Left cardiac atrium (tissue), 4 donors: ENCODE data around the gene FAM20C. TPM values are rescaled to one million over a fixed set of nuclear protein-coding genes. Genes with fewer than 3 reads are reported as not detected.

ENCODE experiments used
- ATAC-seq, 2 donors: fragments of 200-7000 bp; cut with Tn5 transposase; one replicate each; pipeline ENCODE4 v1.9.1; 2020; ENCODE audit warnings: mild to moderate bottlenecking in 2 of 2, moderate library complexity in 2 of 2
- DNase-seq: peaks from one replicate; pipeline ENCODE4 v3.0.0-alpha.2; 2020
- intact Hi-C, 2 donors: fragments of 100-400 bp; cut with DNase I; formaldehyde crosslinking; loops; one replicate each; pipeline versions ENCODE4 v1.14.1 to v1.15.1; 2022 to 2023
- total RNA-seq, 2 donors: library from RNA; stranded (reverse); fragmentation: NEBNext Ultra II Directional; extraction: Animal tissue kit (Norgen Biotek cat#: 25700); gene quantifications; one replicate each; pipeline ENCODE4 v1.2.1, GENCODE V29; 2021
- donor health status: DM: no; HTN: yes; CAD: no.
- donor health status: DM: no; HTN: yes; CAD: no; lungs with severe emphysema.
- donor health status: DM: yes; HTN: yes; CAD: no.
- donor health status: Dilated cardiomyopathy.

The FAM20C gene
- total RNA-seq, 2 donors from 2014 or later = 30.7 to 62.5 TPM

GRCh38 chr7:269721-270120 is 77.3 kb downstream of the FAM20C start:
- peak; percentile 6 for DNase-seq
- ATAC-seq = no peak
- intact Hi-C loops = no loop called here

- ATAC-seq (no peak), DNase-seq (peak; percentile 12)
- intact Hi-C loops = no loop called here
These were observed 78.1 kb downstream of the FAM20C start for GRCh38 chr7:270351-270983.

- DNase-seq (peak; percentile 12), ATAC-seq (no peak)
- intact Hi-C loops = no loop called here
These were observed 79.1 kb downstream of the FAM20C start for GRCh38 chr7:271266-272107.

GRCh38 chr7:272108-272615 is 79.8 kb downstream of the FAM20C start:
- intact Hi-C loops = no loop called here
- DNase-seq (peak; percentile 18), ATAC-seq (no peak)

GRCh38 chr7:272631-273030 is 80.3 kb downstream of the FAM20C start:
- intact Hi-C loops = no loop called here
- DNase-seq = no peak
- ATAC-seq = peak in 1 of 2 donors; percentile 5

- DNase-seq = no peak
- intact Hi-C loops = no loop called here
- ATAC-seq = no peak
These were observed 81.0 kb downstream of the FAM20C start for GRCh38 chr7:273327-273726.

GRCh38 chr7:274266-274665 is 81.9 kb downstream of the FAM20C start:
- ATAC-seq (no peak), DNase-seq (no peak)
- intact Hi-C loops = no loop called here

GRCh38 chr7:276230-276835 is 84.0 kb downstream of the FAM20C start:
- intact Hi-C loops = no loop called here
- DNase-seq = peak; percentile 8
- no peak for ATAC-seq

GRCh38 chr7:277228-277627 is 84.9 kb downstream of the FAM20C start:
- DNase-seq = no peak
- no peak for ATAC-seq
- intact Hi-C loops = no loop called here

GRCh38 chr7:278081-278480 is 85.7 kb downstream of the FAM20C start:
- no peak for DNase-seq
- no peak for ATAC-seq
- intact Hi-C loops = no loop called here

GRCh38 chr7:279821-280220 is 87.5 kb downstream of the FAM20C start:
- ATAC-seq (no peak), DNase-seq (peak; percentile 5)
- intact Hi-C loops = no loop called here

- ATAC-seq (no peak), DNase-seq (peak; percentile 5)
- intact Hi-C loops = no loop called here
These were observed 88.1 kb downstream of the FAM20C start for GRCh38 chr7:280461-280860.

- ATAC-seq (no peak), DNase-seq (peak; percentile 1)
- intact Hi-C loops = no loop called here
These were observed 89.3 kb downstream of the FAM20C start for GRCh38 chr7:281637-282036.

- intact Hi-C loops = no loop called here
- ATAC-seq (no peak), DNase-seq (peak; percentile 16)
These were observed 90.2 kb downstream of the FAM20C start for GRCh38 chr7:282621-283020.

GRCh38 chr7:284762-285722 is 92.7 kb downstream of the FAM20C start:
- DNase-seq = peak; percentile 9
- no peak for ATAC-seq
- intact Hi-C loops = no loop called here

GRCh38 chr7:285731-286130 is 93.4 kb downstream of the FAM20C start:
- ATAC-seq (no peak), DNase-seq (no peak)
- intact Hi-C loops = no loop called here

GRCh38 chr7:286266-286665 is 93.9 kb downstream of the FAM20C start:
- DNase-seq = peak; percentile 4
- intact Hi-C loops = no loop called here
- ATAC-seq = no peak

- intact Hi-C loops = no loop called here
- ATAC-seq = no peak
- peak; percentile 10 for DNase-seq
These were observed 96.3 kb downstream of the FAM20C start for GRCh38 chr7:288671-289101.

GRCh38 chr7:289209-289755 is 96.9 kb downstream of the FAM20C start:
- DNase-seq (peak; percentile 13), ATAC-seq (no peak)
- intact Hi-C loops = no loop called here
